ENCODE data around the gene C12orf76.
A peak's percentile ranks its signal among the peaks of the same experiment; 100 is the strongest.
"Not testable (repeated sequence)": the region's sequence is repeated elsewhere in the genome, so short reads cannot be mapped to it uniquely, and the experiment has no call there.

Gene C12orf76

DNA sequence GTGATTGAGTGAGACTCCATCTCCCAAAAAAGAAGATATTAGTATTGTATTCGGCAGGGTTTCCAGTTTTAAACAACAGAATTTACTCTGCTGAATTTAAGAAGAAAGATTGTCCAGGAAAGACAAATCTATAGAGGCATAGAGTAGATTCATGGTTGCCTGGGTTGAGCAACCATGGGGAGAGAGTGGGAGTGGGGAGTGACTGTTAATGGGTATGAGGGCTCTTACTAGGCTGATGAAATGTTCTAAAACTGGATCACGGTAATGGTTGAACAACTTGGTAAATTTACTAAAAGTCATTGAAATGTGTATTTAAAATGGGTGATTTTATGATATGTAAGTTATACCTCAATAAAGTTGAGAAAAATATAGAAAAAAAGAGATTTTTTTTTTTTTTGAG is 13.9 kb upstream of the C12orf76 start:
- DNase-seq: no peak

DNA sequence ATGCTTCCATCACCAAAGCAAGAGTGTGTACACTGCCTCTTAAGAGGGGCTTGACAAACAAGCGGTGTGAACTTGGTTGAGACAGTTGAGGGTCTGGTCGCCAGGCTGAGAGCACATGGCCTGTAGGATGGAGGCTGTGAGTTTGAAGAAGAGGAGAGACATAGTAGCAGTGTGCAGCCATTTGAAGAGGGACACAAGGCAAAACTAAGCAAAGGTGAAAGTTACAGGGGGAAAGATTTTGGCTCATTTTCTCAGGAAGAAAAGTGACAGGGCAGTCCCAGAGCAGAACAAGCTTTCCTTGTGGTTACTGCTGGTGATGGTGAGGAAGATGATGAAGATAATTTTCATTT is 11.3 kb upstream of the C12orf76 start:
- DNase-seq: no peak

- no peak for DNase-seq
Measured at GRCh38 chr12:110058875-110059615, 10.7 kb upstream of the C12orf76 start.

DNA sequence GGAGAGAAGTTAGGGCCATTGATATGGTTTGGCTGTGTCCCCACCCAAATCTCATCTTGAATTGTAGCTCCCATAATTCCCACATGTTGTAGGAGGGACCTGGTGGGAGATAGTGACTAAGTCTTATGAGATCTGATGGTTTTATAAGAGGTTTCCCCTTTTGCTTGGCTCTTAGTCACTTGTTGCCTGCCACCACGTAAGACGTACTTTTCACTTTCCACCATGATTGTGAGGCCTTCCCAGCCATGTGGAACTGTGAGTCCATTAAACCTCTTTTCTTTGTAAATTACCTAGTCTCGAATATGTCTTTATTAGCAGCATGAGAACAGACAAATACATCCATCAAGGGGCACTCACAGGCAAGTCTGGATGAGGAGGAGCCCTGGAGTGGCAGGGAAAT is 8.3 kb upstream of the C12orf76 start:
- DNase-seq: not testable (repeated sequence)

- DNase-seq: not testable (repeated sequence)
Measured at GRCh38 chr12:110055375-110056352, 7.3 kb upstream of the C12orf76 start.

- no peak for DNase-seq
Measured at GRCh38 chr12:110050927-110051326, 2.6 kb upstream of the C12orf76 start.

DNA sequence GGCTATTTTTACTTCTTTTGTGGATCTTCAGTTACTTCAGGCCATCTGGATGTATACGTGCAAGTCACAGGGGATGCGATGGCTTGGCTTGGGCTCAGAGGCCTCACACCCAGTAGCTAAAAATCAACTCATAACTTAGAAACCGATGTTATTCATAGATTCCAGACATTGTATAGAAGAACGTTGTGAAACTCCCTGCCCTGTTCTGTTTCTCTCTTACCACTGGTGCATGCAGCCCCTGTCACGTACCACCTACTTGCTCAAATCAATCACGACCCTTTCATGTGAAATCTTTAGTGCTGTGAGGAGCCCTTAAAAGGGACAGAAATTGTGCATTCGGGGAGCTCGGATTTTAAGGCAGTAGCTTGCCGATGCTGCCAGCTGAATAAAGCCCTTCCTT is 1.3 kb upstream of the C12orf76 start:
- DNase-seq: not testable (repeated sequence)

GRCh38 chr12:110049034-110049433 is 712 bp upstream of the C12orf76 start:
- not testable (repeated sequence) for DNase-seq

GRCh38 chr12:110047297-110047940 is 903 bp downstream of the C12orf76 start:
- no peak for DNase-seq

DNA sequence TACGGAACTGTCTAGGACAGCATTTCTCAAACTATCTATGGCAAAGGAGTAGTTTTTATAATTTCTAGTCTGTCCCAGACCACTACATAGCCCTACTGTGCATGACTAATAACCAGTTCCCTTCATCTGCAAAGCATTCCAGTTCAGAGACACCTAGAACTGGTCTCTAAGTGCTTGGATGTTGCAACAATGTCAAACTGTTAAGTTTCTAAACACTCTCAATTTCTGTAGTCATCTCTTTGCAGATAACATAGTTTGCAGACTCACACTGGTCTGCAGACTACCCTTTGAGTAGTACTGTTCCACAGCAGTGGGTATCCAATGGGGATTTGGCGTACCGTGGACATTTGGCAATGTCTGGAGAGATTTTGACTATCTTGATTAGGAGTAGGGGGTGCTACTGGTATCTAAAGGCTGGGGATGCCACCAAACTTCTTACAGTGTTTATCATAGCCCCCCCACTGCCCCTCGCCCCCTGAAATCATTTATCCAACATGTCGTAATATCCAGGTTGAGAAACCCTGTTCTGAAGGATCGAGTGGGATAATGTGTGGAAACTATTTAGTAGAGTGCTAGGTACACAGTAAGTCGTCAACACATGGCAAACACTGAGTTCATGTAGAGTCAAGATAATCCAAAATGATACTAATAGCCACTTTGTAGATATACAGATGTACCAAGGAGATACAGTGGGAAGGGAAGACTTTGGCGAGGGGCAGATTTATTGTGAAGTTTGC is 1.7 kb downstream of the C12orf76 start:
- no peak for DNase-seq

- DNase-seq: no peak
Measured at GRCh38 chr12:110042264-110042663, 6.1 kb downstream of the C12orf76 start.

DNA sequence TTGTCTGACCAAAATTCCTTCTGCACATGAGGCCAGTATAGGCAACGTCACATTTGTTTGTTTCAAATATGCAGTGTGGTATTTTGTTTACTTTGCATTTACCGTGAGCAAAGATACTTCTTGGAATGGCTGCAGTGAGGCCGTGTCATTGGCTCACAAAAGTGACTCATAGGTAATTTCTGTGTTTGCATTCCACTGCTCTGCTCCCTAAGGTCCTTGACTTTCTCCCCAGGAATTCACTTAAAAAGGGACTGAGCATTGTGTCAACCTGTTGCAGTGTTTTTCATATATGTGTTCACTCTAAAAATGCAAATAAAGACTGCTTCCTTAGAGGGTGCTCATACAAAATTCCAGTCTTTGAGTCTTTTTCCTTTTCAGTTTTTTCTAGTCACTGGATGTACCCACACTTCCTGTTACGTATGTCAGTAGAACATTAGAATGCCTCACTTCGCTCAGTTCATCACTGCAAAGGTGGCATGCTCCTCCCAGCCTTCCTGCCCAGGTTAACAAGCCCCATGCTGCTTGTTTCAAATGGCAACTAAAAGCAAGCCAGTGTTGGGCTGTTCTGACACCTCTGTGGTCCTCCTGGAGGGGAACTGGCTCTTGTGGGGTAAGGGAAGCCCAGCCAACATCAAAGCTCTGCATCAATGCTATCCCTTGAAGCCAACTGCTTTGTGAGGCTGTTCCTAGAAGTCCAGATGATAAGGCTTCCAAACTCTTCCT is 9.1 kb downstream of the C12orf76 start:
- DNase-seq: no peak

DNA sequence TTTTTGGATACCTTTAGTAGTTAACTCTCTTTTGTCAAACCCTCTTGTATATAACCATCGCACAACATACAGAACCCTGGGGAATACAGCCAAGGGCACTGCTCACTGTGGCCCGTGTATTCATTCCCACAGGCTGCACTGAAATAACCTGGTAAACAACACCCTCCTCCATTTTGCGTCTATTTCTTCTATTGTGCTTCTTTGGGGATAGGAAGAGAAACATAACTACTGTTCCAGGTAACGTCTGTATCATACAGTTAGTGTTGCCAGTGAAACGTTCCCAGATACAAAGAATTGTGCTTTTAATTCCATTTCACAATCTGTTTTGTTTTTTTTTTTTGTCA is 9.6 kb downstream of the C12orf76 start:
- DNase-seq: no peak

DNA sequence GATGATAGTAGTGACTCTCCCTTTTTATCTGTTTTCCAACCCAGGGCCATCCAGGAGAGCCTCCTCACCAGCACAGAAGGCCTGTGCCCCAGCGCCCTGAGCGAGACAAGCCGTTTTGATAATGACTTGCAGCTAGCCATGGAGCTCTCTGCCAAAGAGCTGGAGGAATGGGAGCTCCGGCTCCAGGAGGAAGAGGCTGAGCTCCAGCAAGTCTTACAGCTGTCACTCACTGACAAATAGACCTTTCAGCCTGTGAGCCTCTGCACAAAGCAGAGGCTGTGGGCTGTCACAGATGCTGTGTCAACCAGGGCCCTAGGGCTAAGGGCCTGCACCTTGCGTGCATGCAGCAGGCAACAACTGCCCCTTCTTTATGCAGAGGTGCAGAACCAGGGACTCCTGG is 11.0 kb downstream of the C12orf76 start:
- no peak for DNase-seq

DNA sequence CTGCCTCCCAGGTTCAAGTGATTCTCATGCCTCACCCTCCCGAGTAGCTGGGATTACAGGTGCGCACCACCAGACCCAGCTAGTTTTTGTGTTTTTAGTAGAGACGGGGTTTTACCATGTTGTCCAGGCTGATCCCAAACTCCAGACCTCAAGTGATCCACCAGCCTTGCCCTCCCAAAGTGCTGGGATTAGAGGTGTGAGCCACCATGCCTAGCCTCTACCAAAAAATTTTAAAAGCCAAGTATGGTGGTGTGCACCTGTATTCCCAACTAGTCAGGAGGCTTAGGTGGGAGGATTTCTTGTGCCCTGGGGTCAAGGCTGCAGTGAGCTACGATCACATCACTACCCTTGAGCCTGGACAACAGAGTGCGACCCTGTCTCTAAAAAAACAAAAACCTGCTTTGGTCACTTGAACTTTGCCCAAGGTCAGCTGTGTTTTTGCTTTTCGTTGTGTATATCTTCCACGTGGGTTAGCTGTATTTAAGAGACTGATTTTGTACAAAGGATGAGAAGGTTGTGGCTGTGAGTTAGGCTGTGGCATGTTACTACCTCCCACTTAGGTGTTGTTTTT is 12.7 kb downstream of the C12orf76 start:
- DNase-seq: no peak

- no peak for DNase-seq
Measured at GRCh38 chr12:110033888-110034287, 14.4 kb downstream of the C12orf76 start.

- DNase-seq: no peak
Measured at GRCh38 chr12:110029290-110029815, 19.0 kb downstream of the C12orf76 start.

DNA sequence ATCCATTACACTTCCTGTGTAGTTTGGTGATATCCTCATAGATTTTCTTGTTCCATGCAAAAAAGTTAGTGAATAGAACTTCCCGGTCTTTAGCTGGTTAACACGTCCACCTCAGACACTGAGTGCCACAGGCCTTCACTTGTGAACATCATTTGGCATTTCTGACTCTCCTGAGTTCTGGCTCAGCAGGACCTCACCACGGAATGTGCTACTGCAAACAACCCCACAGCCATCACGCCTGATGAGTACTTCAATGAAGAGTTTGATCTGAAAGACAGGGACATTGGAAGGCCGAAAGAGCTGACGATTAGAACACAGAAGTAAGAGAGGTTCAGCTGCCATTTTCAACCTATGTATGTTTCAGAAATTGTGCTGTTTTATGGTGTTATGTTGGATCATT is 20.0 kb downstream of the C12orf76 start:
- DNase-seq: no peak

GRCh38 chr12:110024051-110024450 is 24.3 kb downstream of the C12orf76 start:
- DNase-seq: no peak

- peak; percentile 54 for DNase-seq
Measured at GRCh38 chr12:110023059-110023980, 25.0 kb downstream of the C12orf76 start.
